ENCODE data around the gene ACP4.
"Not testable (repeated sequence)": the region's sequence is repeated elsewhere in the genome, so short reads cannot be mapped to it uniquely, and the experiment has no call there.

ACP4 gene

DNA sequence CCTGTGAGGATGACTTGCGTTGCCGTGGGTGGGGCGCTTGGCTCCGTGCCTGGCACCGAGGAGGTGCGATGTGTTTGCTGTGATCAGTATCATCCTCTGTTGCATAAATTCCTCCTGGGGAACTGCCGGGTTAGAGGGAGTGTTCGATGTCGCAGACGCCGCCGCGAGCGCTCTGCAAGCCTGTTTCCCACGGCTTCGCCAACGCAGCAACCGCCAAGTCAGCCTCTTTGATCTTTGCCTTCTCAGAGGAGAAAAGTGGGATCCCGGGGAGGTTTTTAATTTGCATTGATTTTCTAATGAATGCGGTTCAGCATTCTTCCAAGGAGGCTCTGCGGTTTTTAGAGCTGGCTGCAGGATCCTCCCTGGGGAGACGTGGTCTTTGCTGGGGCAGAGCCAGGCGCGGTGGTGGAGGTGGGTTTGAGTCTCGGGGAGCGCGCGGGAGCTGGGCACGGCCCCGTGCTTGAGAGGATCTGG, 12.3 kb upstream of the ACP4 start:
- no peak for DNase-seq

GRCh38 chr19:50778906-50779430, 11.2 kb upstream of the ACP4 start:
- DNase-seq = no peak

DNA sequence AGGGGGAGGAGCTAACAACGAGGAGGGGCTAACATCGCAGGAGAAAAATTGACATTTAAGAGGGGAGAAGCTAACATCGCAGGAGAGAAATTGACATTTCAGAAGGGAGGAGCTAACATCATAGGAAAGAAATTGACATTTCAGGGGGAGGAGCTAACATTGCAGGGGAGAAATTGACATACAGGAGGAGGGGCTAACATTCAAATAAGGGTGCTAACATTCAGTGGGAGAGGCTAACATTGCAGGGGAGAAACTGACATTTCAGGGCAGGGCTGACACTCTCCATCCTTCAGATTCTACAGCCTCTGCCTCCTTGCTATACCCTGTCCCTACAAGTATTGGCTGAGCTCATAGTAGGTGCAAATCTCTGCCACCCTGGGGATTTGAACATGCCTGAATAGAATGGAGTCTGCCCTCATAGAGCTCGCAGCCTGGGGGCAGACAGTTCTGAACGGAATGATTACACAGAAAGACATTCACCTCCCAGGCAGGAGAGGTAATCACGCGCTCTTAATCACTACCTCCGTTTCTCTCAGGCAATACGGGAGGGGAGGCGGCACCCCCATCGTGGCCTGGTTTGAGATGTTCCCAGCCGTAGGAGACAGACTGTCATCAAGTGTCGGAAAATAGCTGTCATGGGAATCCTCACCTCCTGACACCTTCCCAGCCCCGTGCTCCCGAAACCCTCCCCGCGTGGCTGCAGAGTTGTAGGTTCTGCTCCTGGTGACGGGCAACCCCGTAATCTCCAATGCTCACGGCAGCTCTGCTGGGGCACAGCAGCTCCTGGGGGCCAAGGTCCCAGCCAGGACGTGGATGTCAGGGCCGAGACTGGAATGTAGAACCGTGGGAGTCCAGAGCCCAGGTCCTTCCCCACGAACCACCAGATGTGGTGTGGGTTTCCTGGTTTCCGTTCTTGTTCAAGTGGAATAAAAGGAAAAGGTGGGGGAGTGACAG, 10.4 kb upstream of the ACP4 start:
- no peak for DNase-seq

GRCh38 chr19:50780753-50781435, 9.3 kb upstream of the ACP4 start:
- no peak for DNase-seq

- DNase-seq = not testable (repeated sequence)
Observed at GRCh38 chr19:50783848-50784152, 6.4 kb upstream of the ACP4 start.

GRCh38 chr19:50784710-50785109, 5.5 kb upstream of the ACP4 start:
- no peak for DNase-seq

- DNase-seq = no peak
Observed at GRCh38 chr19:50785329-50785728, 4.9 kb upstream of the ACP4 start.

DNA sequence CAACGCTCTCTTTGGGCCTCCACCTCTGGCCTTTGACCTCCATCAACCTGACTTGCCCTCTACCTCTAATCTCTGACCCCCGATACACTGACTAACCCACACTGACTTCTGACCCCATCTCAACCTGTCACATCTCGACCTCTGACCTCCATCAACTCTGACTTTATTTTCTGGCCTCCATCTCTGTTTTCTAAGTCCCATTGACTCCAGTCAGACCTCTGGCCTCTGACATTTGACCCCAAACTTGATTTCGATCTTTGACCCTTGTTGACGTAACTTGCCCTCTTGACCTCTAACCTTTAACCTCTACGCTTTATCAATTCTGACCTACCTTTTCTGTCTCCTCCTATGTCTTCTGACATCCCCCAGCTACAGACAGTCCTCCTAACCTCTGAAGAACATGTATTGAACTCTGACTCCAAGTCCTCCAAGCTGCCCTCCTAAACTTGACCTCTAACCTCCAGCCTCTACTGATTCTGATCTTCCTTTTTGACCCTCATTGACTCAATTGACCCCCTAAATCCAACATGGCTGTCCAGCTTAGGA, 780 bp downstream of the ACP4 start:
- no peak for DNase-seq

- no peak for DNase-seq
Observed at GRCh38 chr19:50791594-50792271, 1.5 kb downstream of the ACP4 start.

GRCh38 chr19:50792272-50793250, 2.3 kb downstream of the ACP4 start:
- no peak for DNase-seq

DNA sequence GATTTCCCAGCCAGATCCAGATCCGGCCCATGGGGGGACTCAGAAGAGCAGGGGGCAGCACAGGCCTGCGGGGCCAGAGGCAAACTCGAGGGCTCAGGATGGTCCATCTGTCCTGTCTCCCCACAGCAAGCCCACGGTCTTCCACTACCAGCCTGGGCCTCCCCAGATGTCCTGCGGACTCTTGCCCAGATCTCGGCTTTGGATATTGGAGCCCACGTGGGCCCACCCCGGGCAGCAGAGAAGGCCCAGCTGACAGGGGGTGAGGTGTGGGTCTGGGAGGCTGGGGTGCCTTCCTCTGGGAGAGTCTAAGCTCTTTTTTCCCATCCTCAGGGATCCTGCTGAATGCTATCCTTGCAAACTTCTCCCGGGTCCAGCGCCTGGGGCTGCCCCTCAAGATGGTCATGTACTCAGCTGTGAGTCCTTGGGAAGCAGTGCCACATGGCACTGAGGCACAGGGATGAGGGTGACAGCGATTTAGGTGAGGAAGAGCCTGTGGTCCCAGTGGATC, 3.4 kb downstream of the ACP4 start:
- DNase-seq = no peak

DNA sequence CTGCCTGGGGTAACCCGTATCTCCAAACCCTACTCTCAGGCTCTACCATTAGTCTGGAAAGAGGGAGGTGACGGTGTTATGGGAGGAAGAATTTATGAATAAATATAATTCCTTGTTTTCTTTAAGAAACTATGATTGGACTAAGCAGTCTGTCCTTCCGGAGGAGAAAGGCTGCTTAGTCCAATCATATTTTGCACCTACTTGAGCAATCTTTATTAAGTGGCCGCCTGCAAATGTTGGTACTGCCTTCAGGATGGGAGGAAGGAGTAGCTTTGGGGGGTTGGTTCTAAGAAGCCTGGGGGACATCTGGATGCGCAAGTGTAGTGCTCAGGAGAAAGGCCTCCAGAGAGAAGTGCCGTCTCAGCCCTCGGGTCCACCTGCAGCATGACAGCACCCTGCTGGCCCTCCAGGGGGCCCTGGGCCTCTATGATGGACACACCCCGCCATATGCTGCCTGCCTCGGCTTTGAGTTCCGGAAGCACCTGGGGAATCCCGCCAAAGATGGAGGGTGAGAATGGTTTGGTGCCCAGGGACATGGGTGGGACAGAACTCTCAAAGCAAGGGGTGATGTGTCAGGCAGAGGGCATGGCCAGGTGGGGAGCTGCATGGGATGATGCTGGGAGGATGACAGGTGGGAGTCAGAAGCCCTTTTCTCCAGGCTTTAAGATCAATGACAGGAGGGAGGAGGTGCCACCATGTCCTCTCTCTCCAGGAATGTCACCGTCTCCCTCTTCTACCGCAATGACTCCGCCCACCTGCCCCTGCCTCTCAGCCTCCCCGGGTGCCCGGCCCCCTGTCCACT, 4.1 kb downstream of the ACP4 start:
- no peak for DNase-seq

DNA sequence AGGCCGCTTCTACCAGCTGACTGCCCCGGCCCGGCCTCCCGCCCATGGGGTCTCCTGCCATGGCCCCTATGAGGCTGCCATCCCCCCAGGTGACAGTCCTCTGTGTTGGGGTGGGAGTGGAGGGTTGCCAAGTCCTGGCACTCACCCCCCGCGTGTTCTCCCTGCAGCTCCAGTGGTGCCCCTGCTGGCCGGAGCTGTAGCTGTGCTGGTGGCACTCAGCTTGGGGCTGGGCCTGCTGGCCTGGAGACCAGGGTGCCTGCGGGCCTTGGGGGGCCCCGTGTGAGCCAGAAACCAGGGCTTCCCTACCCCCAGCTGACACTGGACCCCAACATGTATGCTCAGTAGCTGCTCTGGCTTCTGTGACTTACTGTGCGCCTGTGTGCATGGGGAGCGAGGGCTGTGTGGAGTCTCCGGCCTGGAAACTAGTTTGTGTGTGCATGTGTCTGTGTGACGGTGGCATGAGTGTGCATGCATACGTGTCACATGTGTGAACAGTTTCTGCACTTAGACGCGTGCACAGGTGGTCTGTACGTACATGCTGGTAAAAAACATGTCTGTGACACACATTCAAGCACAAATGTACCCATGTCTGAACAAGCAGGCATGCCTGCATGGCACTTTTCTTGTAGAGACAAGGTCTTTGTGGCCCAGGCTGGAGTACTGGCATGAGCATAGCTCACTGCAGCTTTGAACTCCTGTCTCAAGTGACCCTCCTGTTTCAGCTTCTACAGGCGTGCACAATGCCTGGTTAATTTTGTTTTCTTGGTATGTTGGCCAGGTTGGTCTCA, 4.9 kb downstream of the ACP4 start:
- no peak for DNase-seq

- no peak for DNase-seq
Observed at GRCh38 chr19:50795664-50796073, 5.5 kb downstream of the ACP4 start.

- DNase-seq = no peak
Observed at GRCh38 chr19:50796128-50796633, 6.0 kb downstream of the ACP4 start.

- no peak for DNase-seq
Observed at GRCh38 chr19:50796634-50797428, 6.6 kb downstream of the ACP4 start.

- no peak for DNase-seq
Observed at GRCh38 chr19:50797429-50797780, 7.2 kb downstream of the ACP4 start.

- DNase-seq = no peak
Observed at GRCh38 chr19:50797781-50798658, 7.8 kb downstream of the ACP4 start.

All from CD4-positive, alpha-beta T cell treated with Interleukin-15 for 1 hour (primary cell).